GM21367 (cell line): ENCODE results near the gene ABLIM2.

Experiments used
- ATAC-seq: cut with Tn5 transposase; IDR thresholded peaks from one replicate; pipeline ENCODE4 v1.9.1; 2021; ENCODE audit not compliant: unreplicated experiment

ABLIM2 gene

DNA sequence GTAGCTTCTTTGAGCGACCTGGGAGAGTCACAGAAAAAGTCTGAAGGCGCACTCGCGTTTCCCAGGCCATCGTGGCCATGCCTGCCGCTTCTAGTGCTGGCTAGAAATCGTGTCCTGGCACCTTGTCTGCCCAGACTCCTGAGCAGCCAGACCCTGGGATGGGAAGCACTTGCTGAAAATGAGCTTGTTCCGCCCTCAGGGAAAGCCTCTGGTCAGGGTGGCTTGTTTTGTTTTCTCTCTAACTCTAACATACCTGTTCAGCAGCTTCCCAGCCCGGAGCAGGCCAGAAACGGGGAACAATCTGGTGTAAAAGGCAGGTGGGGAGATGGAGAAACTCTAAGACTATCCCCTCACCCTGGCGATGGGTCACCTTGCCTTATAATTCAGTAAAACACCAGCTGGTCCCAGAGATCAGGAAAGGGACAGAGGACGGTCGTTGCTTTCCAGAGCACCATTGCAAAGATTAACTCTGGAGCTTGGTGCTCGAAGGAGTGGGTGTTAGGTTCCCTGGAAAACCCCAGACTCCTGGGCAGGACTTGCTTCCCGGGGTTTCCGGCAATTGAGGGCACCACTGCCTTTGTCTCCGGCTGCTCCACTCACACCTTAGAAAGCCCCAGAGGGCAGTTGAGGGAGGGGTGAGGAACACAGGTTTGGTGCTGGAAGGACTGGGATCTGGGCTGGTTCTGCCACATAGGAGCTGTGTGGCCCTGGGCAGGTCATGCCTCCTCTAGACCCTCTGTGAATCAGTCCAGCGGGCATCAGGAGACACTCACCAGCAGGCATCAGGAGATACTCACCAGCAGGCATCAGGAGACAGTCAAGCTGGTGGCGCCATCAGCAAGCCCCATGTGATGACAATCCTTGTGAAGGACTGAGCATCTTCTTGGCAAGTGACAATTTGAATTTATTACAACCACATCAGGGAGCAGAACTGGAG is 36.0 kb upstream of the ABLIM2 start:
- ATAC-seq, result no peak

DNA sequence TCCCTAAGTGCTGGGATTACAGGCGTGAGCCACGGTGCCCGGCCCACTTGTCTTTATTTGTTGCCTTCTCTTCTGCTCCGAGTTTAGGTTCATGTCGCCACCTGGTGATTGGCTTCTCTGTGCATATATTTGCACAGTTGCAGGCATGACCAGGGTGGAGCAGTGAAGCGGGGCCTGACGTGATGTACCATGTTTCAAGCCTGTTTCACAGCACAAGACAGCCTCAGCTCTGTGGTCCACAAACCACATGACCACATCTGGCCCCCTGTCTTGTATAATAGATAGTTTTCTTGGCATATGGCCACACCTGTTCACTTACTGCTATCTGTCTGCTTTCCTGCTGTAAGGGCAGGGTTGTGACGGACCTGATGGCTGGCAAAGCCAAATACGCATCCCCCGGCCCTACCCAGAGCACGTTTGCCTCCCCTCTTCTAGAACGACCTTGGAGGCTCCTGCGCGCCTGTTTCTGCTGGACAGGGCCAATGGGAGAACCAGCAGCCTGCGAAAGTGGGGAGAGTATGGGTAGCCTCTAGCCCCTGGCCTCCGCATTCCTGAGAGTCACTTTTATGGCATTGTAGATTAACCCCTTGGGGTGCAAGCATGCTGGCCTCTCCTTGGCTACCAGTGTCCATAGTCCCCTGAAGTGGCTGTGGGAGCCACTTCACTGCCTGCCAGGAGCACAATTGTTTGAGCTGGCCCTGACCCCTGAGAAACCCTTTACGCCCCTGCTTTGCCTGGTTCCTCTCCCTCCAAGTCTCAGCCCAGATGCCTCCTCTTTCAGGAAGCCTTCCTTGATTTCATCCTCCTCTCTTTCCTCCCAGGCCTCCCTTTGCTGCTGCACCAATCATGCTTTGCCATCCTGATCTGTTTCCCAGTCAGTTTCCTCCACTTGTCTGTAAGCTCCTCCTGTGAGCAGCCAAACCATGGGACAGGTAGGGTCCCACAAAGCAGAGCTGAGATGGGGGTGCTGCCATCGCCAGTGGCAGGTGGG is 34.4 kb upstream of the ABLIM2 start:
- ATAC-seq, result peak; percentile 82

DNA sequence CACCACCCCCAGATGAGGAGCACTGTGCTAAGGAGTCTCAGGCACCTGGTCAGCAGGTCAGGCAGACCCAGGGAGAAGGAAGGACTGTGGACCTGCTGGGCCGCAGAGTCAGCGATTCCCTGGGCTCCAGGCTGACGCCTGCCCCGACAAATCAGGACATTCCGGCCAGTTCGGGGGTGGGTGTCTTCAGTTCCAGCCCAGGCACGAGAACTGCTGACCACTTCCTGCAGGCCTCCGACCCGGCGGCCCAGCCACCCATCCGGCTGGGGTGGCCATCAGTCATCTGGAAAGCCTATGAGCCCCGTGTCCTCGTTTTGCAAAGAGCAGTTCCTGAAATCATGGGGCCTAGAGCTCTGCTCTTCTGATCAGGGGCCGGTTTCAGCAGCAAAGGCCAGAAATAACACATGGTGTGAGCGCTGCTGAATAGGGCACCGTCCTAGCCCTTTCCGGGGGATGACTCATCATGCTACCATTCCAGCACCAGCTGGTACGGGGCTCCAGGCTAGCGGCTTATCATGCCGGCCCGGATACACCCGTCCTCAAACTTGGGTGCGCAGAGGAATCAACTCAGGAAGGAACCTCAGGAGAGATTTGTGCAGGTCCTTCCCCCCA is 32.6 kb upstream of the ABLIM2 start:
- peak; percentile 38 for ATAC-seq

DNA sequence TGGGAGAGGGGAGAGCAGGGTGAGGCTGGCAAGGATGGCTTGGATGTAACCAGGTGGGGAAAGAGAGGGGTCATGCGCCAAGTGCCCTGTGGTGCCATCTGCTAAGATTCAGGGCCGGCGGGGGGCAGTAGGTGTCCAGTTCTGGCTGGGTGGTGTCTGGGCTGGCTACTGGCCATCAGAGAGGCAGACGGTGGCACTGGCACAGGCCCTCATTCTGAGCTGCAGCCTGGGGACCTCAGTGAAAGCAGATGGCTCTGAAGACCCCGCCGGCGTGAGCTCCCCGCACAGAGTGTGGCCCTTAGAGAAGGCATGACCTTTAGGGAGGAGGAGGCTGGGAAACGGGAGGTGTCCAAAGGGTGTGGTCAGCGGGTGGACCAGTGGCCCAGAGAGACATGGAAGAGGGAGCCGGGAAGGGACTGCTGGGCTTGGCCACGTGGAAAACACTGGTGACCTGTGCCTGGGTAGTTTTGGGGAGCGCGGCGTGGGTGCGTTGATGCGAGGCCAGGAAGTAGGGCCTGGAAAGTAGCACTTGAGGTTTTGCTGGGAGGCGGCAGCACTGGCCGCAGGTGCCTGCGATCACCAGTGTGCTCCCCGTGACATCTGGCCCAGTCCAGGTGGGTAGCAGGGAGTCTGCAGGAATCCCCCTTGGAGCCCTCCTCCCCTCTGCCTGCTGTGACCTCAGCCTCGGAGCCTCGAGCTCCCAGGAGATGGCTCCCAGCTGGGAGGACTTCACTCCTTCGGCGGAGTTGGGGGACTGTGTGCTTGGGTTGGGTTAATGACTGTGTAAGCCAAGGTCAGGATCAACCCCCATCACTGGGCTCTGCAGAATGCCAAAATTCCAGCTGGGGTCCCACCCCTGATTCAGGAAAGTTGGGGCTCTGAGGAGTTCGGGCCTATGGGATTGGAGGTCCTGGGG is 31.2 kb upstream of the ABLIM2 start:
- ATAC-seq, result no peak

DNA sequence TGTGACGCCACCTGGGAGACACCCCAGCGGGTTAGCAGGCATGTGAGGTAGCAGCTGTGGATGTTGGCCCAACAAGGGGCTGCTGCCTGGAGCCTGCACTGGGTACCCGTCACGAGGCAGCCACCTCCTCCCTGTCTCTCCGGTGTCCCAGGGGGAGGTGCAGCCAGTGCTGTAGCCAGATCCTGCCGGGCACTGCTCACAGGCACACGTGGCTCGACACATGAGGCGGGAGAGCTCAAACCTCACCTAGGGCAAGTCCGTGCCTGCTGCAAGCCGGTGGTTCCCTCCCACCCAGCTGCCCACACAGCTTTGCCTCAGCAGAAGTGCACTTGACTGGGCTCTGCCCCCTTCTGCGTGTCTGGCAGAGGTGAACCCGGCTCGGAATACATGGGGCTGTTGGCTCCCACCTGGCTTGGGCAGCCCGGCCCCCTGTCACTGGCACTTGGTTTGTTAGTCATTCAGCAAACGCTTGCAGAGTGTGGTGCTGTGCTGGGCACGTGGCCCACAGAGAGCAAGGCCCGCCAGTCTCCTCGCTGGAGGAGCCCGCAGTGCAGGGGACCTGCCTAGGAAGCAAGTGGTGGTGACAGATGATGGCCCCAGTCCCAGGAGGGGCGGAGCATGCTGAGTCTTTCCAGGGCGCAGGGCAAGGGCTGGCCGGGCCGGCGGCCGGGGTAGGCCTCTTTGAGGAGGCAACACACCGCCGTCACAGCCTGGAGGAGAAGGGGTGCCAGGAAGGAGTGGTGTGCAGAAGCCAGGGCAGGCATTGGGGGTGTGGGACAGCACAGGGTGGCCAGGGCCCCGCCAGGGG is 30.3 kb upstream of the ABLIM2 start:
- ATAC-seq, result no peak

DNA sequence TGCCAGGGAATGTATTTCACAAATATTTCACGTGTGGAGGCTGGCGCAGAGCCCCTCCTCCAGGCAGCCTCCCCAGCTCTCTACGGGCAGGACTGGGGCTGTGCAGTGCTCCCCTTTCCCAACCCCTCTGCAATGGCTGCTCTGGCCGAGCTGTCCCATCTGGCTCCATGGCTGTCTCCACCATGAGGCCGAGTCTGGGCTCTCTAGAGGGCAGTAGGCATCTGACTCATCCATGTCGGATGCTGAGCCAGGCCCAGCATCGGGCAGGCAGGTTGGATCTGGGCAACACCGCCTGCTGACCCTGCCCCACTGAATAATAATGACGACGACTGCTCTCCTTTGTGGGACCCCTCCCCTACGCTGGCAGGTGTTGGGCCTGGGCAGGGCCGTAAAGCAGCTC is 29.5 kb upstream of the ABLIM2 start:
- no peak for ATAC-seq

DNA sequence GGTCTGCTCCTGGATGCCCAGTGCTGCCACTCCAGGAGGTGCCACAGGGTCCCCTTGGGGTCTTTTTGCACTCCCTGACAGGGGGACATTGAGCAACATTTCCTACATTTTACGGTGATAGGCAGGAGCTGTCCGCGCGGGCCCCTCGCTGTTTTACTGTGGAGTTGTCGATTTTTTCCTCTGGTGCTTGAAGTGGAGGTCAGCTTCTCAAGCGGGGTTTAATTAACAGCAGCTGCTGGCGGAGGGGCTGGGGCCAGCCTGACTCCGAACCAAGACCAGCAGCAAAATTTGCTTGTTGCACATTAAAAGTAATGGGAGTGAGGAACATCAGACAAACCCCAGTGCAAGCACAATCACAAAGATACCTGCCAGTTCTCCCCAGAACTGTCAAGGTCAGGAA is 27.3 kb upstream of the ABLIM2 start:
- ATAC-seq, result no peak

DNA sequence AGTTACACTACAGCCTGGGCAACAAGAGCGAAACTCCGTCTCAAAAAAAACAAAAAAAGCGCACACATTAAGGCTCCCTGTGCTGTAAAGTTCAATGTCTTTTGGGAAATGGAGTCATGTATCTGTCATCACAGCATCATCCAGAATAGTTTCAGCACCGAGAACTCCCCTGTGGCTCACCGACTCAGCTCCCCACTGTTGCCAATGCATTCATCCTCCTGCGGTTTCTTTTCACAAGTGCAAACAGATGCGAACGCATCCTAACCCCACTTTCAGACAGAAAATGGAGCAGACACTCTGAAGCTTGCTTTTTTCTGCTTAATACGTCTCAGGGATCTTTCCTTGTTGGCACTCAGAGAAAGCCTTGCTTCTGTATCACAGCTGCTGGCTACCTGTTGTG is 26.7 kb upstream of the ABLIM2 start:
- ATAC-seq, result no peak

DNA sequence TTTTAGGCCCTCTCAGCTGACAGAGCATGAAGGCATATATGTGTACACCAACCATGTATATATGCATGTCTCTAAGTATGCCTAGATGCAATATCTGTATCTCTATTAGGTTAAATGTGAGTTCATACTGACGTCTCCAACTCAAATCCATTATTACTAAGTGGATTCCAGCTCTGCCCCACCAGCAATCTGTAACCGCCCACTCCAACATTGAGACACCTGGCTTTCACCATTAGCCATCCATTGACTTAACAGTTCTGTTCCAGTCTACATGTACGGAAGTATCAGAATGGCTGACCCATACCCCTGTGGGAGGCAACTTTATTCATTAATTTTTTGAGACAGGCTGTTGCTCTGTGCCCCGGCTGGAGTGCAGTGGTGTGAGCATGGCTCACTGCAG is 25.4 kb upstream of the ABLIM2 start:
- ATAC-seq, result no peak

DNA sequence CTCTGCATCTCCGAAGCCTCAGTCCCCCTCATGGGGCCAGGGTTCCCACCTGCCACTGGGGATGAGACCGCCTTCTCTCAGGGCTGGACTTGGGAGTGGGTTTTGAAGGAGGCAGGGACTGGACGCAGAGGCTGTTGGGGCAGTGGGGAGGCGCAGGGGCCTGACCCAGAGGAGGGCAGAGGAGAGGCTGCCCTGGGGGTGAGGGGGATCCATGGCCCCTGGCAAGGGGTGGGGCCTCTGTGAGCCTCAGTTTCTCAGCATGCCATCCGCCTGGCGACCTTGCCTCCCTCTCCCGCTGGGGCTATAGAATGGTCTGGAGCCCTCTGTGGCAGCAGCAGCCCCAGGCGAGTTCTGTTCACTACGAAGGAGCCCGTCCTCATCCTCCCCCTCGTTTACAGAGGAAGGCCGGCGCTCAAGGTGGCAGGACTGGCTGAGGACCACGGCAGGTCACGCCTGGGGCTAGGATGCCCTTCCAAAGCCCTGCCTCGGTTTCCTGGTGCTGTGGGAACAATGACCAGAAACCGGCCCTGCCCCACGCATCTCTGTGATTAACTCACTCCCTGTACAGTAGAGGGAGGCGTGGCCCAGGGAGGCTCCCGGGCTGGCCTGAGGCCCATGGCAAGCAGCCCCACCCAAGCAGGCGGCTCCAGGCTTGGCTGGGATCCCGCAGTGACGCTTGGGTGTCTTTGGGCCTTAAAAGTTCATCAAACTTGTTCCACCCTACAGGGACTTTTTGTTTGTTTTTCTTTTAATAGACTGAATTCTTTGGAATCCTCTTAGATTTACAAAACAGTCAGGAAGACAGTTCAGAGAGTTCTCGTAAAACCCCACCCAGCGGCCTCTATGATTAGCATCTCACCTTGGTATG is 24.5 kb upstream of the ABLIM2 start:
- no peak for ATAC-seq

DNA sequence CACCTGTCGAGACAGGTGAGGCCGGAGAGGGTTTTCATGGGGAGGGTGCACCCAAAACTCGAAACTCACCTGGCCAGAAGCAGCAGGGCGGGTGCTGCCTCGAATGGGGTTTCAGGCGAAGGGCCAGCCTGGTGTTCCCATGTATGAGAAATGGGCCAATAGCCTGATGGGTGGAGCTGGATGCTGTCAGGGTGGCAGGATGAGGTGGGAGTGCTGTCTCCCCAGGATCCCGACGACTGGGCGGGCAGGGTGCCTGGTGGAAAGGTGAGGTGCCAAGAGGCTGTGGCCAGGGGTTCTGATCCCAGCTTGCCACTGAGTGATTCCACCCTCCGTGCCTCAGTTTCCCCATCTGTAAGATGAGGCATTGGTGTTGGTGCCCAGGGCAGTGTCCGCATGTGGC is 23.7 kb upstream of the ABLIM2 start:
- no peak for ATAC-seq

DNA sequence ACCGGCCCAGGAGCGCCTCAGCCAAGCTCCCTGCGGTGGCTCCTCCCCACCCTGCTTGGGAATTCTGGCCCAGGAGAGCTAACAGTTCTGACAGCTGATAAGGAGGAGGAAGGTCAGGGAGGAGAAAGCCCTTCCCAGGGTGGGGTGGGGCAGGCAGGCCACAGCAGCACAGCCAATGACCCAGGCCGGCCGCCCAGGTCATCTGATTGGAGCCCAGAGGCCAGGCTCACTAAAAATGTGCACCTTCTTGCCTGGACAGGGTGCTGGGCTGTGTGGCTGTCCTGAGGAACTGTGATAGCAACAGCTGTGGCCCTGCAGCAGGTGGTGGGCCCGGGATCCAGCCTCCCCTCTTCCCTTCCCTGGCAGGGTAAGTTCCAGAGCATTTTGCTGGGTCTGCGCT is 23.2 kb upstream of the ABLIM2 start:
- no peak for ATAC-seq

DNA sequence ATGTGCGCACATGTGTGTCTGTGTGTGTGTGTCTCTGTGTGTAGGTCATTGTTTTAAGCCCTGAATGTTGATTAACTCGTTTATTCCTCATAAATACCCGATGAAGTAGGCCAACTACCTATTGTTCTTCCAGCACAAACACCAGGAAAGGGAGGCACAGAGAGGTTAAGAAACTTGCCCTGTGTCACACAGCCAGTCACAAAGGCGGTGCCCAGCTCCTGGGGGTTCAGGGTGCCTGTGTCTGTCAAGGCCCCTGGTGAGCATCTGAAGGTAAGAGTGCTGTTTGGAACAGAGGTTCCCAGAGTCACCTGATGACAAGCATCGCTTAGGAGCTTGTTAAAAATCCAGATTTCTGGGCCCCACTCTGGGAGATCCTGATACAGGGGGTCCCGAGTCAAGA is 22.5 kb upstream of the ABLIM2 start:
- no peak for ATAC-seq

DNA sequence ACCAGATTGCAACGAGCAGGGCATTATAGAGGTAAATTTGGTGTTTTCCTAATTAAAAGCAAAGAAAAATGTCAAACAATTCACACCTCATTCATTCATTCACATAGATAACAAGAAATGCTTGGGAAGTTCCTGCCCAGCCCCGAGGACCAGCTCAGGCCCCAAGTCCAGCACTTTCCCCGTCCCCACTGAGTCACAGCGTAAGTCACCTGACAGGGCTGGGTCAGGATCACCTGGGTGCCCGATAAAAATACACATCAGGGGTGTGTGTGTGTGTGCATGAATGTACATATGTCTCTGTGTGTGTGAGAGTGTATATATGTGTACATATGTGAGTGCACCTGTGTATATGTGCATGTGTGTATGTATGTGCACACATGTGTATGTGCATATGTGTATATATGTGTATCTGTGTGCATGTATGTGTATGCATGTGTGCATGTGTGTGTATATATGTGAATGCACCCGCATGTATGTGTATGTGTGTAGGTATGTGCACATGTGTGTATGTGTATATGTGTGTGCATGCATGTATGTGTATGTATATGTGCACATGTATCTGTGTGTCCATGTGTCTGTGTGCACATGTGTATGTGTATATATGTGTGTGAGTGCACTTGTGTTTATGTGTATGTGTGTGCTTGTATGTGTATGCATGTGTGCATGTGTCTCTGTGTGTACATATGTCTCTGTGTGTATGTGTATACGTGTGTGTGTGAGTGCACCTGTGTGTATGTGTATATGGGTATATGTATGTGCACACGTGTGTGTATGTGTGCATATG is 21.9 kb upstream of the ABLIM2 start:
- no peak for ATAC-seq

DNA sequence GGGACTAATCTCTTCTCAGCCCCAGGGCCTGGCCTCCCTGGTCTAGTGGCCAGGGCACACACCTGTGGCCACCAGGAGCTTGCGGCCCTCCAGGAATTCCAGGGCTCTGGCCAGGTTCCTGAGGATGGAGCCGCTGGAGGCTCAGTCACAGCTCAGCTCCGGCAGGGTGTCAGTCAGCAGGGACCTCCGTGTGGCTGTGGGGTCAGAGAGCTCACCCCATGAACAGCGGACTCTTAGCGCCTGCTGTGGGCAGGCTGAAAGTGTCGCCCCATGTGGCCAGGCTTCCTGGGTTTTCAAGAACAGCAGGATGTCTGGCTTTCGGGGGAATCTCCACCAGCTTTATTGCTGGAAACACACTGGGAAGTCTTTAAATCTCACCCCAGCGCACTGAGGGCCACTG is 21.2 kb upstream of the ABLIM2 start:
- ATAC-seq, result no peak

DNA sequence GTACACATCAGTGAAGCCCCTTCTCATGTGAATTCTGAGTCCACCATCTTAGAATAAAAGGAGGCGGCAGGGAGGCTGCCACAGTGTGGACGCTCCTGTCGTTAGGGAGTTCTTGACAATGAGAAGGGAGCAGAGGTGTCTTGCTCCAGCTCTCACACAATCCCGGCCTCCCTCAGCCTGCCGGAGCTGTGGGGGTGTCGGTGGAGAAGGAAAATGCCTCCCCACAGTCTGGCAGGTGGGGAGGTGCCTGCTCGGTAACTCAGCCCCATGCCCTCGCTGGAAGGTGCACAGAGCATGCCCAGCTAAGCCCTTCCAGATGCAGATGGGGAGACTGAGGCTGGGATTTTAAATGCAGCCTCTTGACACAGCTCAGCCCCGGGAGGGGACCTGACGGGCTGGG is 20.5 kb upstream of the ABLIM2 start:
- ATAC-seq, result no peak

DNA sequence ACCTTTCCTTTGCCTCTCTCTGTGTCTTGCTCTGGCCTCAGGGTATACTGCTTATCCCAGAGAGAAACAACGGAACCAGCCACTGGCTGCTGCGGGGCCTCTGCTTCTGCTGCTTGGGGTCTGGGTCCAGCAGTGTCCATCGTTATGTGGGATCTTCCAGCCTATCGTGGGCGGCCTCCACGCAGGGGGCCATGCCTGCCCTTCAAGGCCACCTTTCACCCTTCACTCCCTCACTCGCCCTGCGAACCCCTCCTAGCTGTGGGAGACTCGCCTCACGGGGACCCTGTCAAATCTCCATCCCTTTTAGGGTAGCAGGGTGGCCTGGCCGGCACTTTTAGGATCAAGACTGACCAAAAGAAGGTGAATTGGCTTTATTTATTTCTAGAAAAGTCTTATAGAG is 19.3 kb upstream of the ABLIM2 start:
- ATAC-seq, result no peak

DNA sequence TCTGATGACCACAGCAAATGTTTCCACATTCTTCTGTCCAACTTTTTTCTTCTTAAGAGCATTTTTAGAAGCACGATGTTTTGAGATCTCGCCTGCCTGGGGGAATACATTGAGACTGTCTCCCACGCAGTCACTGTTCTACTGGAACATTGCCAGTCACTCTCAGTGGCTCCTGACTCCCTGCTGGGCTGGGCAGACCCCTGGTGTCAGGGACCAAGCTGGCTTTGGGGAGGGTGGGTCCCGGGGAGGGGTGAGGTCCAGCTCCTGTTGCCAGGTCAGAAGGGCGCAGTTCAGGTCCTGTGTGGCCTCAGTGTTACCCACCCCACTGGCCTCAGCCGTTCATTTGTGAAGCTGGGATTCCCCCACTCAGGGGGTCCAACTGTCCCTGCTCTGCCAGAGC is 18.9 kb upstream of the ABLIM2 start:
- ATAC-seq, result no peak
